GM18907 (cell line): ENCODE data around the gene FBXO5.

Experiments used
- ATAC-seq: cut with Tn5 transposase; IDR thresholded peaks from one replicate; pipeline ENCODE4 v1.9.1; 2021; ENCODE audit warnings: mild to moderate bottlenecking, moderate library complexity; ENCODE audit not compliant: unreplicated experiment

Gene FBXO5

GRCh38 chr6:152952866-152953509 lies 29.9 kb downstream of the FBXO5 start:
- ATAC-seq: no peak

GRCh38 chr6:152952045-152952444 lies 30.8 kb downstream of the FBXO5 start:
- no peak for ATAC-seq

DNA sequence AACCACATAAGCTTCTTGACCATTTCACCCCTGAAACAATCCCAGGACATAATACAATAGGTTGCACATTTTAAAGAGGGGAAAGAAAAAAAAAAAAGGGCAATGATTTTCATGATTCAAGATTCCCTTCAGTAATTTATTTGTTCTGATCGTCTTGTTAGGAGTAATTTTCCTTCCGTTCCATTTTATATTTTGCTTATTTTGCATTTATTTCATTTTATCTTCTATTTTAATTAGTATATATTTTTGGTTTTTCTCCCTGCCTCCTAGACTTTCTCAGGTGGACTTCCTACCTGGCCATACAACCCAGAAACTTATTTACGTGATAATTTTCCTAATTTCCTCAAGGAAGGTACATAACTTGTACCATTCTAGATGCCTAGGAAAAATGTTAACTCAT lies 32.6 kb downstream of the FBXO5 start:
- ATAC-seq: no peak

GRCh38 chr6:152948150-152948768 lies 34.6 kb downstream of the FBXO5 start:
- peak; percentile 82 for ATAC-seq

DNA sequence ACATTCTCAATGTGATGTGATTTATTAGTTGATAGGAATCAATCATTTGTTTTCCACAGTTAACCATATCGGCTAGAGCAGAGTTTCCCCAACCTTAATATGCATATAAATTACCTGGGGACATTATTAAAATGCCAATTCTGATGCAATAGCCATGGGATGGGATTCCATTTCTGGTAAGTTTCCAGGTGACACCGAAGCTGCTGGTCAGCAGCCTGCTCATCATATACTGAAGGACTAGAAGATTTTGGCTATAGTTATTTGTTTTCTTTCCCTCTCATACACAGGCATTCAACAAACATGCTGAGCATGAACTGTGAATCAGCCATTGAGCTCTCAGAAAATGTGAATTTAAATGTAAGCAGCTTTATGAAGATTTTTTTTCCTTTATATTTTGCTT lies 35.8 kb downstream of the FBXO5 start:
- no peak for ATAC-seq

- ATAC-seq: no peak
These were observed 36.4 kb downstream of the FBXO5 start for GRCh38 chr6:152946484-152946883.

- no peak for ATAC-seq
These were observed 39.5 kb downstream of the FBXO5 start for GRCh38 chr6:152943260-152943897.

GRCh38 chr6:152942319-152942869 lies 40.4 kb downstream of the FBXO5 start:
- ATAC-seq: no peak

DNA sequence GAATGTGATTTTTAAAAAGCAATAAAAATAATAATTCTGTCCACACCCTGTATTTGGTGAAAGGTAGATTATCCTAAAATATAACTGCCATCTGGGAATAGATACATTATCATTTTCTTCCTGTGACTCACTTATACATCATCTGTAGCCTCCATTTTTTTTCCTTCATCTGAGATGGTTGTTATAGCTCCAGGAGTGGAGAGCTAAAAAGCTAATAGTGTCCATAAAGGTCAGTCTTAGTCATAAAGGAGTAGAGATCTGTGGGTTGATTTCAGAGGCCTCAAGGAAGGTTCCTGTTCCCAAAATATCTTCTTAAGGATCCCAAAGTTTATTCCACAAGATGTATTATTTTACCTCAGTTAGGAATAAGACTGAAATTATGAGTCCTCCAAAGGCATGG lies 41.1 kb downstream of the FBXO5 start:
- no peak for ATAC-seq

DNA sequence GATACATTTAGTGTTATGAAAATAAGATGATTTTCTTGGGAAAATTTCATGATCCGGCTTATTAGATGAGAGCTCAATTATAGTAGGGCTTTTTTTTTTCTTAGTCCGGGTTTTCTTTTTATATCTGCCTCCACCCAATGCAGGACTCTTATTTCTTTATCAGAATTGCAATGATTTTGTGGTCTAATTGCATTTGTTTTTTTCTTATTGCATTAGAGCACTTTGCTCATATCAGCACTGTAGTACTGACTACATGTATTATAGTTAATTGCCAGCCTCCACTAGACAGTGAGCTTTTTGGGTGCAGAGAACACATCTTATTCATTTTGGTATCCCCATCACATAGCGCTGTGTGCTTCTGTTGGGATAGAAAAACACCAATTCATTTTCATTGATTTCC lies 50.0 kb downstream of the FBXO5 start:
- no peak for ATAC-seq

- no peak for ATAC-seq
These were observed 60.1 kb downstream of the FBXO5 start for GRCh38 chr6:152922706-152923105.
